Measurements from ENCODE around the gene TGDS.

TGDS gene

GRCh38 chr13:94598281-94598680, 2.3 kb upstream of the TGDS start:
- Histone ChIP-seq H3K9me3 (ENCODE audit: low read length) (no peaks in the 10 kb centered on the region), H3K27me3 (ENCODE audit: insufficient read depth, low read length) (no peaks in the 10 kb centered on the region), H3K36me3 (ENCODE audit: insufficient read depth, low read length) (peaks cover 8% of the 10 kb centered on the region; the same call in 1 of the 2 replicates), H2AFZ (ENCODE audit: low read length) (no peak overlapping the region), H3K4me1 (ENCODE audit: insufficient read depth, low read length, severe bottlenecking) (peaks cover 40% of the 10 kb centered on the region), H3F3A (ENCODE audit: insufficient read depth, low read length) (peaks cover 10% of the 10 kb centered on the region), H3K9ac (ENCODE audit: low read length) (no peak overlapping the region), H3K4me3 (ENCODE audit: low read depth, low read length, poor library complexity, severe bottlenecking) (no peak overlapping the region), H3K9me2 (ENCODE audit: low read depth, low read length) (no peaks in the 10 kb centered on the region), H3K4me2 (ENCODE audit: low read length) (no peak overlapping the region), H4K20me1 (ENCODE audit: insufficient read depth, low read length) (no peaks in the 10 kb centered on the region), H3K79me2 (ENCODE audit: insufficient read depth, low read length) (peaks cover 37% of the 10 kb centered on the region), H3K27ac (ENCODE audit: low read depth, low read length, poor library complexity, severe bottlenecking) (peak overlapping the region; percentile 31)
- TF ChIP-seq EZH2 (IDR thresholded peaks at IDR 0.05; ENCODE audit: borderline replicate concordance, low read length), result no peak
- TF ChIP-seq CTCF (IDR thresholded peaks at IDR 0.05; ENCODE audit: low read length), result no peak

GRCh38 chr13:94596575-94596971, 621 bp upstream of the TGDS start:
- Histone ChIP-seq H2AFZ (ENCODE audit: low read length) (peak overlapping the region; percentile 52; the same call in 1 of the 2 replicates), H3K27ac (ENCODE audit: low read depth, low read length, poor library complexity, severe bottlenecking) (peak overlapping the region; percentile 63), H3K36me3 (ENCODE audit: insufficient read depth, low read length) (peaks cover 25% of the 10 kb centered on the region), H3K27me3 (ENCODE audit: insufficient read depth, low read length) (no peaks in the 10 kb centered on the region), H3K9me2 (ENCODE audit: low read depth, low read length) (no peaks in the 10 kb centered on the region), H3K79me2 (ENCODE audit: insufficient read depth, low read length) (peaks cover 28% of the 10 kb centered on the region), H3K4me1 (ENCODE audit: insufficient read depth, low read length, severe bottlenecking) (peaks cover 32% of the 10 kb centered on the region), H4K20me1 (ENCODE audit: insufficient read depth, low read length) (no peaks in the 10 kb centered on the region), H3K9me3 (ENCODE audit: low read length) (no peaks in the 10 kb centered on the region), H3K9ac (ENCODE audit: low read length) (peak overlapping the region; percentile 90), H3K4me2 (ENCODE audit: low read length) (peak overlapping the region; percentile 84), H3F3A (ENCODE audit: insufficient read depth, low read length) (peaks cover 10% of the 10 kb centered on the region), H3K4me3 (ENCODE audit: low read depth, low read length, poor library complexity, severe bottlenecking) (peak overlapping the region; percentile 86)
- TF ChIP-seq CTCF (IDR thresholded peaks at IDR 0.05; ENCODE audit: low read length) (no peak), EZH2 (IDR thresholded peaks at IDR 0.05; ENCODE audit: borderline replicate concordance, low read length) (no peak)

GRCh38 chr13:94595001-94595949, 677 bp downstream of the TGDS start:
- peak overlapping the region; percentile 86 for H3K4me3 ChIP-seq (ENCODE audit: low read depth, low read length, poor library complexity, severe bottlenecking)
- H3K4me2 ChIP-seq (ENCODE audit: low read length), result peak overlapping the region; percentile 84
- peaks cover 28% of the 10 kb centered on the region for H3K79me2 ChIP-seq (ENCODE audit: insufficient read depth, low read length)
- H3K36me3 ChIP-seq (ENCODE audit: insufficient read depth, low read length), result peaks cover 38% of the 10 kb centered on the region
- TF ChIP-seq CTCF (IDR thresholded peaks at IDR 0.05; ENCODE audit: low read length), result no peak
- TF ChIP-seq EZH2 (IDR thresholded peaks at IDR 0.05; ENCODE audit: borderline replicate concordance, low read length), result no peak
- peak overlapping the region; percentile 90 for H3K9ac ChIP-seq (ENCODE audit: low read length)
- peak overlapping the region; percentile 63 for H3K27ac ChIP-seq (ENCODE audit: low read depth, low read length, poor library complexity, severe bottlenecking)
- no peaks in the 10 kb centered on the region for H3K27me3 ChIP-seq (ENCODE audit: insufficient read depth, low read length)
- peaks cover 29% of the 10 kb centered on the region for H3K4me1 ChIP-seq (ENCODE audit: insufficient read depth, low read length, severe bottlenecking)
- no peaks in the 10 kb centered on the region for H3K9me3 ChIP-seq (ENCODE audit: low read length)
- no peaks in the 10 kb centered on the region for H4K20me1 ChIP-seq (ENCODE audit: insufficient read depth, low read length)
- no peaks in the 10 kb centered on the region for H3K9me2 ChIP-seq (ENCODE audit: low read depth, low read length)
- no peak overlapping the region for H2AFZ ChIP-seq (ENCODE audit: low read length)
- H3F3A ChIP-seq (ENCODE audit: insufficient read depth, low read length), result peaks cover 10% of the 10 kb centered on the region

Measured in OCI-LY1 (cell line).